ENCODE data around the gene APC2. TPM values are rescaled to one million over a fixed set of nuclear protein-coding genes. Genes with fewer than 3 reads are reported as not detected.
"Not testable (repeated sequence)": the region's sequence is repeated elsewhere in the genome, so short reads cannot be mapped to it uniquely, and the experiment has no call there.

Gene APC2
- total RNA-seq, 1 donor from 2014 or later, result 0.15 TPM

- intact Hi-C loops (cut with micrococcal nuclease), result no loop called here
Observed at GRCh38 chr19:1466018-1466460, 16.1 kb downstream of the APC2 start.

GRCh38 chr19:1466461-1467214, 16.7 kb downstream of the APC2 start:
- intact Hi-C loops (cut with micrococcal nuclease), result no loop called here

GRCh38 chr19:1467215-1467489, 17.2 kb downstream of the APC2 start:
- intact Hi-C loops (cut with micrococcal nuclease), result no loop called here

GRCh38 chr19:1467490-1468273, 17.8 kb downstream of the APC2 start:
- intact Hi-C loops (cut with micrococcal nuclease), result loop anchor here (2.0 kb wide), 1 partner anchor 293 kb away; no protein-coding TSS in a partner anchor

DNA sequence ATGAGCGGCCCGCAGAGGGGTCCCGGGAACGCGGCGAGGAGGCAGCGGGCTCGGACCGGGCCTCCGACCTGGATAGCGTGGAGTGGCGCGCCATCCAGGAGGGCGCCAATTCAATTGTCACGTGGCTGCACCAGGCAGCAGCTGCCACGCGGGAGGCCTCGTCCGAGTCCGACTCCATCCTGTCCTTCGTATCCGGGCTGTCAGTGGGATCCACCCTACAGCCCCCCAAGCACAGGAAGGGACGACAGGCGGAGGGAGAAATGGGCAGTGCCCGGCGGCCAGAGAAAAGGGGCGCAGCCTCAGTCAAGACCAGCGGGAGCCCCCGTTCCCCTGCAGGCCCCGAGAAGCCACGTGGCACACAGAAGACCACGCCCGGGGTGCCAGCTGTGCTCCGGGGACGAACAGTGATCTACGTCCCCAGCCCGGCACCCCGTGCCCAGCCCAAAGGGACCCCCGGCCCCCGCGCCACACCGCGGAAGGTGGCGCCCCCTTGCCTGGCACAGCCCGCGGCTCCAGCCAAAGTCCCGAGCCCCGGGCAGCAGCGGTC, 18.4 kb downstream of the APC2 start:
- intact Hi-C loops (cut with micrococcal nuclease), result loop anchor here (2.0 kb wide), 1 partner anchor 292 kb away; no protein-coding TSS in a partner anchor

GRCh38 chr19:1468821-1469254, 18.9 kb downstream of the APC2 start:
- intact Hi-C loops (cut with micrococcal nuclease), result loop anchor here (2.0 kb wide), 1 partner anchor 292 kb away; no protein-coding TSS in a partner anchor

DNA sequence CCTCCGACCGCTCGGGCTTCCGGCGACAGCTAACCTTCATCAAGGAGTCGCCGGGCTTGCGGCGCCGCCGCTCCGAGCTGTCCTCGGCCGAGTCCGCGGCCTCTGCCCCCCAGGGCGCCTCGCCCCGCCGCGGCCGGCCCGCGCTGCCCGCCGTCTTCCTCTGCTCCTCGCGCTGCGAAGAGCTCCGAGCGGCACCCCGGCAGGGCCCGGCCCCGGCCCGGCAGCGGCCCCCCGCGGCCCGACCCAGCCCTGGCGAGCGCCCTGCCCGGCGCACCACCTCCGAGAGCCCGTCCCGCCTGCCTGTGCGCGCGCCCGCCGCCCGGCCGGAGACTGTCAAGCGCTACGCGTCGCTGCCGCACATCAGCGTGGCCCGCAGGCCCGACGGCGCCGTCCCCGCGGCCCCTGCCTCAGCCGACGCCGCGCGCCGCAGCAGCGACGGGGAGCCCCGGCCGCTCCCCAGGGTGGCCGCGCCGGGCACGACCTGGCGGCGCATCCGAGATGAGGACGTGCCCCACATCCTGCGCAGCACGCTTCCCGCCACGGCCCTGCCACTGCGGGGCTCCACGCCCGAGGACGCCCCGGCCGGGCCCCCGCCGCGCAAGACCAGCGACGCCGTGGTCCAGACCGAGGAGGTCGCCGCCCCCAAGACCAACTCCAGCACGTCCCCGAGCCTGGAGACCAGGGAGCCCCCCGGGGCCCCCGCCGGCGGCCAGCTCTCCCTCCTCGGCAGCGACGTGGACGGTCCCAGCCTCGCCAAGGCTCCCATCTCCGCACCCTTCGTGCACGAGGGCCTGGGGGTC, 19.5 kb downstream of the APC2 start:
- intact Hi-C loops (cut with micrococcal nuclease), result loop anchor here (2.0 kb wide), 2 partner anchors 31 to 291 kb away; partner anchors contain the start of gene RPS15

DNA sequence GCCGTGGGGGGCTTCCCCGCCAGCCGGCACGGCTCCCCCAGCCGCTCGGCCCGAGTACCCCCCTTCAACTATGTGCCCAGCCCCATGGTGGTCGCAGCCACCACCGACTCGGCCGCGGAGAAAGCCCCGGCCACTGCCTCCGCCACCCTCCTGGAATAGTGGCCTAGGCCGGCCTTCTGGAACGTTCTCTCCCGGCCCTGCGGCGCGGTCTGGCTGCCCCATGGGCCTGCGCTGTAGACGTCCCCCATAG, 20.1 kb downstream of the APC2 start:
- intact Hi-C loops (cut with micrococcal nuclease), result loop anchor here (2.0 kb wide), 1 partner anchor 31 kb away; the partner anchor contains the start of gene RPS15

DNA sequence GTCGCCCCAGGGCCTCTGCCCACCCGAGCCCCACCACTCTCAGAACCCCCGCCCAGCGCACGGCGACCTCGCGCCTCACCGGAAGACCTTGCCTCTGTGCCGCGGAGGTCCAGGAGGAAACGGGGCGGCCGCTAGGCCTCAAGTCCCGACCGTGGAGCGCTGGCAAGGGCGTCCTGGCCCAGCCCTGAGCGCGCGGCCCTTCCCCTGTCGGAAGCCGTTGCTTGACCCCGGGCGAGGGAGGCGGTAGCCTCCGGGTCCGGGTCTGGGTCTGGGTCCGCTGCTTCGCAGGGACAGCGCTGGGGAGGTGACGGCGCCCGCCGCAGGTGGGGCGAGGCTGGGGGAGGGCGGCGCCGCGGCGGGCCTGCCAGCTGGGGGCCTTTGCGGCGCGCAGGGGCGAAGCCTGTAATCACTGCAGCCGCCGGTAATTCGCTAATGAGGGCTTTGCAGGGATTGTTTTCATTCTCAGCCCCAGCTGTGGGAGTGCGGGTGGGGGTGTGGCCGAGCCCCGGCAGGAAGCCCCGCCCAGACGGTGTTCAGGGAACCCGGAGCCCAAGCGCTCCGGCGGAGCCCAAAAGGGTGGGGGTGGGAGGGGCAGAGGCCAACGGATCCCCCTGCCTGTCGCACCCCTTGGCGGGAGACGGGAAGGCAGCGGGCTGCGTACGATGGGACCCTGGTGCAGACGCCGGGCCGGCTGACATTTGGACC, 20.5 kb downstream of the APC2 start:
- intact Hi-C loops (cut with micrococcal nuclease), result loop anchor here (2.0 kb wide), 1 partner anchor 32 kb away; the partner anchor contains the start of gene RPS15

- intact Hi-C loops (cut with micrococcal nuclease), result loop anchor here (2.0 kb wide), 1 partner anchor 32 kb away; the partner anchor contains the start of gene RPS15
Observed at GRCh38 chr19:1471010-1471514, 21.1 kb downstream of the APC2 start.

GRCh38 chr19:1471515-1472160, 21.7 kb downstream of the APC2 start:
- intact Hi-C loops (cut with micrococcal nuclease), result loop anchor here (2.0 kb wide), 1 partner anchor 33 kb away; the partner anchor contains the start of gene RPS15

- intact Hi-C loops (cut with micrococcal nuclease), result no loop called here
Observed at GRCh38 chr19:1472231-1473084, 22.5 kb downstream of the APC2 start.

DNA sequence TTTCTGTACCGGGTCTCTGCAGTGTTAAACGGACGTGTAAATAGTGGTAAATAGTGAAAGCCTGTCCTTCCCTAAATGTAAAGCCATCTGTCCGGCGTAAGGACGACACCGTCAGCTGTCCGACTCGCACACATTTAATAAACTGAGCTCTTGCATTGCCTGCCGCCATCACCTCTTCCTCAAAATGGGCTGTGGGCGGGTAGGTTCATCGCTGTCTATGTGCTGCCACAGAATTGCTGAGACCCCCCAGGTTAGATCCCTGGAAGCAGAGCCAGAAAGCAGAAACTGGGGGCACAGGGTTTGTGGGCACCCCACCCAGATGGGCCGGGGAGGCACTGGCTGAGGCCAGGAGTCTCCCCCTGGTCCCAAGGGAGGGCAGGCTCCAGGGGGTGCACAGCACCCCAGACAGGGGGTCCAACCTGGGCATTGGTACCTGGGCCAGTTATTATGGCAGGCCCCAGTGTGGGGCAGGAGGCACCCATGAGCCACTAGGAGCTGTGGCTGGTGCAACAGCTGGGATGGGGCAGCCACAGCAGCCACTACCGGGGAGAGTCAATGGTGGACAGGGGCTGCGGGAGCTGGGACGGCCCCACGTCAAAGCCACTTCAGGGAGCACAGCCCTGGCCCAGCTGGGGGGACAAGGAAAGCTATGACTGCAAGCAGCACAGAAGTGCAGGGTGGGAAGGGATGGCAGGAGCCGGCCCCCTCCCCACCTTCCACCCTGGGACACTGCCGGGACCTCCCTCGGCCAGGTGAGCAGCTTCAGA, 23.3 kb downstream of the APC2 start:
- intact Hi-C loops (cut with micrococcal nuclease), result no loop called here

DNA sequence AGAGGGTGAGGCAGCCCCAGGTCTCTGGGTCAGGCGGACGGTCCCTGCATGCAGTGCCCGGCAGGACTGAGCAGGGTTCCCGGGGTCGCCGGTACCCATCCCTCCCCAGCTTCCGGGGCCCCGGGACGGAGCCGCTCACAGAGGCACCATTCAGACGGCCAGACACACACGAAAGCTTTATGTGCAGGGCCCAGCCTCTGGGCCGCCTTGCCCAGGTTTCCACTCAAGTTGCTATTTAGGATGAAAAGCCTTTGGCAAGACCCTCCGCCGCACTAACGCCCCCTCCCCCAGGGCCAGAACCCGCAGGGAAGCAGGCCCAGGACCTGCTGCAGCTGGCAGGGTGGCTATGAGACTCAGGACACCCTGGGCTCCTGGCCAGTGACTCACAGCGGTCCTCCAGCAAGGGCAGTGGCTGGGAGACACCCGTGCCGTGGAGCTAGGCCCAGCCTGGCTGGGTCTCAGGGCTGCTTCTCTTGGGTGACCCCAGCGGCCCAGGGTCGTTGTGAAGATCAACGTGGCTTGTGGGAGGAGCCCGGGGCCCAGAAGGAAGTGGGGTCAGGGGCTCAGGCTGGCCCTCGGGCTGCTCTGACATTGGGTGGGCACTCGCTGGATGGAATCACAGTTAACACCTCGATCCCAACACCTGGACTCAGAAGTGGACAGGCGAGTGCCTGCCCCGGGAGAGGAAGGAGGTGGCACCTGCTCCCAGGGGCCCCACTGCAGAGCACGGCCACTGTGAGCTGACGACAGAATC, 24.3 kb downstream of the APC2 start:
- intact Hi-C loops (cut with micrococcal nuclease), result no loop called here

GRCh38 chr19:1474765-1475351, 24.9 kb downstream of the APC2 start:
- intact Hi-C loops (cut with micrococcal nuclease), result no loop called here

- intact Hi-C loops (cut with micrococcal nuclease), result no loop called here
Observed at GRCh38 chr19:1475751-1476437, 26.0 kb downstream of the APC2 start.

GRCh38 chr19:1477056-1477455, 27.1 kb downstream of the APC2 start:
- intact Hi-C loops (cut with micrococcal nuclease), result not testable (repeated sequence)

Data from T-helper 1 cell treated with Interleukin-12 subunit alpha and Interleukin-12 subunit beta and Interleukin-4 antibody, amounts not matched to agents 30 ng/mL and 1 ng/mL, for 36 hours (primary cell).